ENCODE data around the gene LYST.

- TF ChIP-seq CTCF (IDR thresholded peaks at IDR 0.05; ENCODE audit: insufficient read depth, low read length) = no peak
- no peak for TF ChIP-seq POLR2AphosphoS5 (IDR thresholded peaks at IDR 0.05; ENCODE audit: low read depth)
- TF ChIP-seq GABPA (IDR thresholded peaks at IDR 0.05; ENCODE audit: low read depth) = no peak
- no peak for TF ChIP-seq REST (IDR thresholded peaks at IDR 0.05; ENCODE audit: insufficient replicate concordance, low read depth)
- no peak for TF ChIP-seq SPI1 (IDR thresholded peaks at IDR 0.05; ENCODE audit: borderline replicate concordance, low read depth)
Measured at GRCh38 chr1:235612761-235613160, 253.9 kb downstream of the LYST start.
